ENCODE data around the gene PPP2R2D. TPM values are rescaled to one million over a fixed set of nuclear protein-coding genes. Genes with fewer than 3 reads are reported as not detected.

The PPP2R2D gene
- polyA plus RNA-seq, 1 of the 3 experiments (the other 2 are of a cell fraction): 25.1 TPM

GRCh38 chr10:131892806-131893675, 7.8 kb upstream of the PPP2R2D start:
- Histone ChIP-seq H3F3A (replicated peaks; ENCODE audit: insufficient read depth) (no peaks in the 10 kb centered on the region), H3K4me2 (no peak overlapping the region), H3K36me3 (replicated peaks in 1 of 2; ENCODE audit: control insufficient read depth in 1 of 2, insufficient read depth in 2 of 2, low read length in 1 of 2) (no peaks in the 10 kb centered on the region), H3K4me1 (ENCODE audit: control insufficient read depth in 1 of 2, insufficient read depth in 2 of 2, low read depth in 1 of 2, low read length in 1 of 2) (peaks cover 0 to 2% of the 10 kb centered on the region in 2 experiments; a peak in 1 of 4 replicates), H4K20me1 (ENCODE audit: insufficient read depth) (no peaks in the 10 kb centered on the region), H3K9me3 (no peaks in the 10 kb centered on the region), H2AFZ (ENCODE audit: low read depth) (no peak overlapping the region), H3K79me2 (ENCODE audit: insufficient read depth) (no peaks in the 10 kb centered on the region), H3K4me3 (ENCODE audit: low read depth in 2 of 2, low read length in 1 of 2) (no peak overlapping the region), H3K27ac (ENCODE audit: low read depth in 2 of 2, low read length in 1 of 2) (no peak overlapping the region), H3K9ac (no peak overlapping the region), H3K9me2 (no peaks in the 10 kb centered on the region), H3K27me3 (ENCODE audit: insufficient read depth) (peaks cover 4% of the 10 kb centered on the region; the same call in 1 of the 2 replicates)
- 71% methylated on average over 26 of the region's 27 CpGs for WGBS (ENCODE audit: low lambda C conversion rate)
- CTCF ChIA-PET: interaction anchor here (2.8 kb wide), 1 partner anchor 130 kb away, joined by 19 read pairs; no protein-coding TSS in a partner anchor
- DNase-seq: no peak
- POLR2A ChIA-PET: no interaction called here
- no peak for TF ChIP-seq NRF1 (IDR thresholded peaks at IDR 0.05; ENCODE audit: low read depth, low read length)

- no peak for DNase-seq
- ChIA-PET CTCF (interaction anchor here (1.5 to 3.1 kb wide), 3 partner anchors 8 to 12 kb away, joined by 4 to 23 read pairs (median 5); no protein-coding TSS in a partner anchor), POLR2A (no interaction called here)
- no peak for TF ChIP-seq NRF1 (IDR thresholded peaks at IDR 0.05; ENCODE audit: low read depth, low read length)
- TF ChIP-seq, protein P1, sequence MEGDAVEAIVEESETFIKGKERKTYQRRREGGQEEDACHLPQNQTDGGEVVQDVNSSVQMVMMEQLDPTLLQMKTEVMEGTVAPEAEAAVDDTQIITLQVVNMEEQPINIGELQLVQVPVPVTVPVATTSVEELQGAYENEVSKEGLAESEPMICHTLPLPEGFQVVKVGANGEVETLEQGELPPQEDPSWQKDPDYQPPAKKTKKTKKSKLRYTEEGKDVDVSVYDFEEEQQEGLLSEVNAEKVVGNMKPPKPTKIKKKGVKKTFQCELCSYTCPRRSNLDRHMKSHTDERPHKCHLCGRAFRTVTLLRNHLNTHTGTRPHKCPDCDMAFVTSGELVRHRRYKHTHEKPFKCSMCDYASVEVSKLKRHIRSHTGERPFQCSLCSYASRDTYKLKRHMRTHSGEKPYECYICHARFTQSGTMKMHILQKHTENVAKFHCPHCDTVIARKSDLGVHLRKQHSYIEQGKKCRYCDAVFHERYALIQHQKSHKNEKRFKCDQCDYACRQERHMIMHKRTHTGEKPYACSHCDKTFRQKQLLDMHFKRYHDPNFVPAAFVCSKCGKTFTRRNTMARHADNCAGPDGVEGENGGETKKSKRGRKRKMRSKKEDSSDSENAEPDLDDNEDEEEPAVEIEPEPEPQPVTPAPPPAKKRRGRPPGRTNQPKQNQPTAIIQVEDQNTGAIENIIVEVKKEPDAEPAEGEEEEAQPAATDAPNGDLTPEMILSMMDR (IDR thresholded peaks at IDR 0.05): no peak
- Histone ChIP-seq H3F3A (replicated peaks; ENCODE audit: insufficient read depth) (no peaks in the 10 kb centered on the region), H3K4me3 (ENCODE audit: low read depth in 2 of 2, low read length in 1 of 2) (no peak overlapping the region), H3K9me2 (no peaks in the 10 kb centered on the region), H3K4me1 (ENCODE audit: control insufficient read depth in 1 of 2, insufficient read depth in 2 of 2, low read depth in 1 of 2, low read length in 1 of 2) (peaks cover 0 to 9% of the 10 kb centered on the region in 2 experiments; a peak in 1 of 4 replicates), H2AFZ (ENCODE audit: low read depth) (no peak overlapping the region), H3K9me3 (no peaks in the 10 kb centered on the region), H3K9ac (no peak overlapping the region), H3K79me2 (ENCODE audit: insufficient read depth) (no peaks in the 10 kb centered on the region), H3K4me2 (no peak overlapping the region), H3K36me3 (replicated peaks in 1 of 2; ENCODE audit: control insufficient read depth in 1 of 2, insufficient read depth in 2 of 2, low read length in 1 of 2) (no peaks in the 10 kb centered on the region), H4K20me1 (ENCODE audit: insufficient read depth) (no peaks in the 10 kb centered on the region), H3K27me3 (ENCODE audit: insufficient read depth) (peaks cover 18% of the 10 kb centered on the region; the same call in 1 of the 2 replicates), H3K27ac (ENCODE audit: low read depth in 2 of 2, low read length in 1 of 2) (no peak overlapping the region)
- WGBS (ENCODE audit: low lambda C conversion rate): 80% methylated on average over 14 of the region's 17 CpGs
Measured at GRCh38 chr10:131895116-131895515, 5.7 kb upstream of the PPP2R2D start.

DNA sequence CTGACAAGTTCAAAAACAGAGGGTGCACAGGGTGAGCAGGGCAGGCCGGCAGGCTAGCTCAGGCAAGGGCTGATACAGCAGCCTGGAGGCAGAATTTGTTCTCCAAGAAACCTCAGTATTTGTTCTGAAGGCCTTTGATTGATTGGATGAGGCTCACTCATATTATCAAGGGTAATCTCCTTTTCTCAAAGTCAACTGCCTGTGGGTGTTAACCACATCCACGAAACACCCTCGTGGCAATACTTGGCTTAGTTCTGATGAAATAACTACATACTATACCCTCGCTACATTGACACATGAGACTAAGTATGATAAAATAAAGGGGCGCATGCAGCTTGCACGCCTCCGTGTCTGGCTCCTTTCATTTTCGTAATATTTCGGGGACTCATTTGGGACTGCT, 4.4 kb upstream of the PPP2R2D start:
- no peaks in the 10 kb centered on the region for H3K9me3 ChIP-seq
- H3K9ac ChIP-seq: no peak overlapping the region
- H3K4me3 ChIP-seq (ENCODE audit: low read depth in 2 of 2, low read length in 1 of 2): no peak overlapping the region
- no peaks in the 10 kb centered on the region for H3K36me3 ChIP-seq (replicated peaks in 1 of 2; ENCODE audit: control insufficient read depth in 1 of 2, insufficient read depth in 2 of 2, low read length in 1 of 2)
- ChIA-PET CTCF (interaction anchor here (1.0 to 3.1 kb wide), 6 partner anchors 11 to 246 kb away, joined by 3 to 23 read pairs (median 5); no protein-coding TSS in a partner anchor), POLR2A (no interaction called here)
- H2AFZ ChIP-seq (ENCODE audit: low read depth): no peak overlapping the region
- H3K27me3 ChIP-seq (ENCODE audit: insufficient read depth): peaks cover 18% of the 10 kb centered on the region; the same call in 1 of the 2 replicates
- TF ChIP-seq TEAD4 (IDR thresholded peaks at IDR 0.05; ENCODE audit: borderline replicate concordance, insufficient read depth): no peak
- no peak for TF ChIP-seq EZH2phosphoT487 (IDR thresholded peaks at IDR 0.05; ENCODE audit: borderline replicate concordance, low read depth)
- no peak for TF ChIP-seq TAF1 (IDR thresholded peaks at IDR 0.05; ENCODE audit: borderline replicate concordance, low read depth, low read length)
- no peak for TF ChIP-seq MXI1 (IDR thresholded peaks at IDR 0.05; ENCODE audit: low read depth, low read length)
- no peak for TF ChIP-seq GATA2 (CRISPR knock-in tag; IDR thresholded peaks at IDR 0.05)
- TF ChIP-seq EP300 (IDR thresholded peaks at IDR 0.05; ENCODE audit: borderline replicate concordance in 1 of 2, low read depth in 1 of 2, low read length in 1 of 2): no peak
- TF ChIP-seq GABPA (IDR thresholded peaks at IDR 0.05; ENCODE audit: low read depth): no peak
- no peak for TF ChIP-seq JUND (IDR thresholded peaks at IDR 0.05)
- H3K4me2 ChIP-seq: no peak overlapping the region
- no peaks in the 10 kb centered on the region for H4K20me1 ChIP-seq (ENCODE audit: insufficient read depth)
- peaks cover 0 to 9% of the 10 kb centered on the region in 2 experiments; a peak in 1 of 4 replicates for H3K4me1 ChIP-seq (ENCODE audit: control insufficient read depth in 1 of 2, insufficient read depth in 2 of 2, low read depth in 1 of 2, low read length in 1 of 2)
- DNase-seq: no peak
- no peaks in the 10 kb centered on the region for H3K9me2 ChIP-seq
- no peaks in the 10 kb centered on the region for H3F3A ChIP-seq (replicated peaks; ENCODE audit: insufficient read depth)
- H3K79me2 ChIP-seq (ENCODE audit: insufficient read depth): peaks cover 1% of the 10 kb centered on the region; the same call in 1 of the 2 replicates
- no peak overlapping the region for H3K27ac ChIP-seq (ENCODE audit: low read depth in 2 of 2, low read length in 1 of 2)
- 73% methylated on average over 9 of the region's 9 CpGs for WGBS (ENCODE audit: low lambda C conversion rate)

Measured in SK-N-SH (cell line).